NCI-H69 (cell line): ENCODE data around the gene MPDZ.

Experiments used
- DNase-seq: peaks from one replicate; lab custom pipeline; 2025; lab: John Stamatoyannopoulos, UW

The MPDZ gene

GRCh38 chr9:13181652-13182051, 97.8 kb downstream of the MPDZ start:
- peak; percentile 97 for DNase-seq

GRCh38 chr9:13179257-13179656, 100.2 kb downstream of the MPDZ start:
- no peak for DNase-seq

GRCh38 chr9:13175732-13176131, 103.8 kb downstream of the MPDZ start:
- DNase-seq = no peak

- no peak for DNase-seq
Observed at GRCh38 chr9:13174906-13175639, 104.4 kb downstream of the MPDZ start.

GRCh38 chr9:13173553-13173952, 105.9 kb downstream of the MPDZ start:
- no peak for DNase-seq

GRCh38 chr9:13171261-13171660, 108.2 kb downstream of the MPDZ start:
- DNase-seq = no peak

GRCh38 chr9:13166996-13167395, 112.5 kb downstream of the MPDZ start:
- peak; percentile 71 for DNase-seq

- peak; percentile 86 for DNase-seq
Observed at GRCh38 chr9:13165956-13166355, 113.5 kb downstream of the MPDZ start.

- peak; percentile 93 for DNase-seq
Observed at GRCh38 chr9:13165236-13165945, 114.1 kb downstream of the MPDZ start.

- DNase-seq = peak; percentile 54
Observed at GRCh38 chr9:13163946-13164345, 115.5 kb downstream of the MPDZ start.

- peak; percentile 84 for DNase-seq
Observed at GRCh38 chr9:13163287-13163686, 116.2 kb downstream of the MPDZ start.

GRCh38 chr9:13160051-13160450, 119.4 kb downstream of the MPDZ start:
- no peak for DNase-seq

GRCh38 chr9:13158986-13159385, 120.5 kb downstream of the MPDZ start:
- no peak for DNase-seq

GRCh38 chr9:13151489-13151888, 128.0 kb downstream of the MPDZ start:
- no peak for DNase-seq

- peak; percentile 75 for DNase-seq
Observed at GRCh38 chr9:13149454-13149853, 130.0 kb downstream of the MPDZ start.

- DNase-seq = peak; percentile 31
Observed at GRCh38 chr9:13146840-13147239, 132.7 kb downstream of the MPDZ start.

GRCh38 chr9:13145340-13145739, 134.2 kb downstream of the MPDZ start:
- DNase-seq = no peak

- DNase-seq = peak; percentile 19
Observed at GRCh38 chr9:13144166-13144775, 135.2 kb downstream of the MPDZ start.

GRCh38 chr9:13143281-13143680, 136.2 kb downstream of the MPDZ start:
- DNase-seq = peak; percentile 52

GRCh38 chr9:13142776-13143175, 136.7 kb downstream of the MPDZ start:
- DNase-seq = peak; percentile 45

- peak; percentile 64 for DNase-seq
Observed at GRCh38 chr9:13141629-13142028, 137.9 kb downstream of the MPDZ start.

- peak; percentile 34 for DNase-seq
Observed at GRCh38 chr9:13140843-13141592, 138.5 kb downstream of the MPDZ start.
